ENCODE measurements around the gene CSTF3.

DNA sequence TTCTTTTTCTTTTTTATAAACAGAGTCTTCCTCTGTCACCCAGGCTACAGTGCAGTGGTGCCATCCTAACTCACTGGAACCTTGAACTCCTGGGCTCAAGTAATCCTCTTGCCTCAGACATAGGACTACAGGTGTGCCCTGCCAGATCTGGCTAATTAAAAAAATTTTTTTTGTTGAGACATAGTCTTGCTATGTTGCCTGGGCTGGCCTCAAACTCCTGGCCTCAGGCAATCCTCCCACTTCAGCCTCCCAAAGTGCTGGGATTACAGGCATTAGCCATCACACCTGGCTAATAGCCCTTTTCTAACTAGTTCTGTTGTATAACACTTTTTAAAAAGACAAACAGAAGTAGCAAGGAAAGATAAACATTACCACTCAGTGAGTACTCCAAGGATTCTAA lies 57.4 kb downstream of the CSTF3 start:
- TF ChIP-seq, protein P1, sequence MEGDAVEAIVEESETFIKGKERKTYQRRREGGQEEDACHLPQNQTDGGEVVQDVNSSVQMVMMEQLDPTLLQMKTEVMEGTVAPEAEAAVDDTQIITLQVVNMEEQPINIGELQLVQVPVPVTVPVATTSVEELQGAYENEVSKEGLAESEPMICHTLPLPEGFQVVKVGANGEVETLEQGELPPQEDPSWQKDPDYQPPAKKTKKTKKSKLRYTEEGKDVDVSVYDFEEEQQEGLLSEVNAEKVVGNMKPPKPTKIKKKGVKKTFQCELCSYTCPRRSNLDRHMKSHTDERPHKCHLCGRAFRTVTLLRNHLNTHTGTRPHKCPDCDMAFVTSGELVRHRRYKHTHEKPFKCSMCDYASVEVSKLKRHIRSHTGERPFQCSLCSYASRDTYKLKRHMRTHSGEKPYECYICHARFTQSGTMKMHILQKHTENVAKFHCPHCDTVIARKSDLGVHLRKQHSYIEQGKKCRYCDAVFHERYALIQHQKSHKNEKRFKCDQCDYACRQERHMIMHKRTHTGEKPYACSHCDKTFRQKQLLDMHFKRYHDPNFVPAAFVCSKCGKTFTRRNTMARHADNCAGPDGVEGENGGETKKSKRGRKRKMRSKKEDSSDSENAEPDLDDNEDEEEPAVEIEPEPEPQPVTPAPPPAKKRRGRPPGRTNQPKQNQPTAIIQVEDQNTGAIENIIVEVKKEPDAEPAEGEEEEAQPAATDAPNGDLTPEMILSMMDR (IDR thresholded peaks at IDR 0.05): no peak
- TF ChIP-seq EP300 (IDR thresholded peaks at IDR 0.05): no peak
- TF ChIP-seq POLR2A (IDR thresholded peaks at IDR 0.05): no peak

Data from tibial nerve (tissue), 4 donors.